ENCODE results near the gene AGXT. TPM values are rescaled to one million over a fixed set of nuclear protein-coding genes. Genes with fewer than 3 reads are reported as not detected.
A peak's percentile ranks its signal among the peaks of the same experiment; 100 is the strongest.

The AGXT gene
- polyA plus RNA-seq, 10 donors, result 0.08 to 0.11 TPM; not detected in 8

- DNase-seq, result peak in 1 of 3 donors; percentile 70
Measured at GRCh38 chr2:240898108-240898730, 29.6 kb downstream of the AGXT start.

GRCh38 chr2:240898731-240899467 is 30.3 kb downstream of the AGXT start:
- DNase-seq, result no peak

GRCh38 chr2:240899468-240899865 is 30.8 kb downstream of the AGXT start:
- DNase-seq, result no peak

GRCh38 chr2:240900141-240900860 is 31.7 kb downstream of the AGXT start:
- DNase-seq, result no peak

GRCh38 chr2:240901986-240902614 is 33.5 kb downstream of the AGXT start:
- DNase-seq, result no peak

GRCh38 chr2:240902615-240903041 is 34.0 kb downstream of the AGXT start:
- no peak for DNase-seq

GRCh38 chr2:240903191-240904060 is 34.8 kb downstream of the AGXT start:
- no peak for DNase-seq

- DNase-seq, result no peak
Measured at GRCh38 chr2:240904216-240905175, 35.9 kb downstream of the AGXT start.

- no peak for DNase-seq
Measured at GRCh38 chr2:240905176-240905781, 36.7 kb downstream of the AGXT start.

- DNase-seq, result no peak
Measured at GRCh38 chr2:240906141-240906910, 37.7 kb downstream of the AGXT start, which contains the start of gene CROCC2. Gene CROCC2 (plus strand): TSS chr2:240906336. CDS start chr2:240906514, 178 bp downstream.

GRCh38 chr2:240906911-240907590 is 38.4 kb downstream of the AGXT start:
- DNase-seq, result no peak

- no peak for DNase-seq
Measured at GRCh38 chr2:240909216-240909974, 40.8 kb downstream of the AGXT start.

GRCh38 chr2:240911641-240912265 is 43.1 kb downstream of the AGXT start:
- no peak for DNase-seq

- no peak for DNase-seq
Measured at GRCh38 chr2:240912878-240913809, 44.5 kb downstream of the AGXT start.

- DNase-seq, result peak in 2 of 3 donors; percentile 67 to 80
Measured at GRCh38 chr2:240913810-240914644, 45.4 kb downstream of the AGXT start.
